LNCAP (cell line): Measurements from ENCODE around the gene SIAE.

Experiments
- TF ChIP-seq, protein P1 (sequence below): fragments of 450-650 bp; IDR thresholded peaks from 2 replicates; pipeline ENCODE4 v1.5.1; 2017; ENCODE audit warnings: mild to moderate bottlenecking

SIAE gene

DNA sequence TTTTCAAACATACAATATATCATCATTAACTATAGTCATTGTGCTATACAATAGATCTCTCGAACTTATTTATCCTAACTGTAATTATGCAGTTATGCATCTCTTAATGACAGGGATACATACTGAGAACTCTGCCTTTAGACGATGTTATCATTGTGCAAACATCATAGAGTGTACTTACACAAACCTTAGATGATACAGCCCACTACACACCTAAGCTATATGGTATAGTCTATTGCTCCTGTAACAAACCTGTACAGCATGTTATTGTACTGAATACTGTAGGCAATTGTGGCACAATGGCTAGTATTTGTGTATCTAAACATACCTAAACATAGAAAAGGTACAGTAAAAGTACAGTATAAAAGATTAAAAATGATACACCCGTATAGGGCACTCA, 38.9 kb upstream of the SIAE start:
- TF ChIP-seq, protein P1, sequence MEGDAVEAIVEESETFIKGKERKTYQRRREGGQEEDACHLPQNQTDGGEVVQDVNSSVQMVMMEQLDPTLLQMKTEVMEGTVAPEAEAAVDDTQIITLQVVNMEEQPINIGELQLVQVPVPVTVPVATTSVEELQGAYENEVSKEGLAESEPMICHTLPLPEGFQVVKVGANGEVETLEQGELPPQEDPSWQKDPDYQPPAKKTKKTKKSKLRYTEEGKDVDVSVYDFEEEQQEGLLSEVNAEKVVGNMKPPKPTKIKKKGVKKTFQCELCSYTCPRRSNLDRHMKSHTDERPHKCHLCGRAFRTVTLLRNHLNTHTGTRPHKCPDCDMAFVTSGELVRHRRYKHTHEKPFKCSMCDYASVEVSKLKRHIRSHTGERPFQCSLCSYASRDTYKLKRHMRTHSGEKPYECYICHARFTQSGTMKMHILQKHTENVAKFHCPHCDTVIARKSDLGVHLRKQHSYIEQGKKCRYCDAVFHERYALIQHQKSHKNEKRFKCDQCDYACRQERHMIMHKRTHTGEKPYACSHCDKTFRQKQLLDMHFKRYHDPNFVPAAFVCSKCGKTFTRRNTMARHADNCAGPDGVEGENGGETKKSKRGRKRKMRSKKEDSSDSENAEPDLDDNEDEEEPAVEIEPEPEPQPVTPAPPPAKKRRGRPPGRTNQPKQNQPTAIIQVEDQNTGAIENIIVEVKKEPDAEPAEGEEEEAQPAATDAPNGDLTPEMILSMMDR: no peak

GRCh38 chr11:124707829-124708228, 34.3 kb upstream of the SIAE start:
- TF ChIP-seq, protein P1: no peak

GRCh38 chr11:124700028-124700427, 26.5 kb upstream of the SIAE start:
- TF ChIP-seq, protein P1: no peak

GRCh38 chr11:124699547-124699946, 26.0 kb upstream of the SIAE start:
- TF ChIP-seq, protein P1: no peak

DNA sequence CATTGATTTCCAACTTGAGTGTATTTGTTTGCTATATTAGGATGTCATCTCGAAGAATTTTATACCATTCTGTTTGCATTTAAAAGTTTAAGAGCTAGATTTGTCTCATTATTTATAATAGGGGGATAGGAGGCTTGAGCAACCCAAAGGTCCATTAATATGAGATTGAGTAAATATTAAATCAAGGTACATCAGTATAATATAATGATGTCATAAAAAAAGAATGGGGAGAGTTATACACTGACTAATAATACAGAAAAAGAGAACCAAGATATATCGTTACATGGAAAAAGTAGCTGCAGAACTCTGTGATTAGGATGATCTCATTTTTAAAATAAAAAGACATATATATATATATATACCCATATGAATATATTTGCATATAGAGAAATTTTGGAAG, 19.6 kb upstream of the SIAE start:
- TF ChIP-seq, protein P1: no peak

GRCh38 chr11:124682443-124682842, 8.9 kb upstream of the SIAE start:
- TF ChIP-seq, protein P1: no peak

- TF ChIP-seq, protein P1: no peak
These were observed 7.9 kb upstream of the SIAE start for GRCh38 chr11:124681421-124681820.

DNA sequence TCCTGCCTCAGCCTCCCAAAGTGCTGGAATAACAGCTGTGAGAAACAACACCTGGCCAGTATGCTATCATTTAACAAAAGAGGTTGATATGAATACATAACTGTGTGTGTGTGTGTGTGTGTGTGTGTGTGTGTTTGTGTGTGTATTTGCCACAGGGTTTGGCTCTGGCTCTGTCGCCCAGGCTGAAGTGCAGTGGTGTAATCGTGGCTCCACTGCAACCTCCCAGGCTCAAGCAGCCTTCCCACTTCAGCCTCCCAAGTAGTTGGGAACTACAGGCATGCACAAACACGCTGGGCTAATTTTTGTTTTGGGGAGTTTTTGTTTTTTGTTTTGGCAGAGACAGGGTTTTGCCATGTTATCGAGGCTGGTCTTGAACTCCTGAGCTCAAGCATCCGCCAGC, 4.9 kb upstream of the SIAE start:
- TF ChIP-seq, protein P1: no peak
